ENCODE measurements around the gene PSD.

GRCh38 chr10:102396317-102396650, 22.3 kb downstream of the PSD start:
- no peak for TF ChIP-seq FOXK2 (IDR thresholded peaks at IDR 0.05)
- no peak for TF ChIP-seq ARNT (IDR thresholded peaks at IDR 0.05)
- TF ChIP-seq FOXA1 (IDR thresholded peaks at IDR 0.05), result no peak
- no peak for TF ChIP-seq BHLHE40 (IDR thresholded peaks at IDR 0.05; ENCODE audit: borderline replicate concordance)
- TF ChIP-seq HDGF (IDR thresholded peaks at IDR 0.05; ENCODE audit: borderline replicate concordance), result no peak
- no peak for TF ChIP-seq SUZ12 (IDR thresholded peaks at IDR 0.05)
- TF ChIP-seq PKNOX1 (IDR thresholded peaks at IDR 0.05), result no peak
- no peak for TF ChIP-seq ELF4 (IDR thresholded peaks at IDR 0.05)
- no peak for TF ChIP-seq FOXM1 (IDR thresholded peaks at IDR 0.05; ENCODE audit: borderline replicate concordance)
- TF ChIP-seq LEF1 (IDR thresholded peaks at IDR 0.05; ENCODE audit: borderline replicate concordance), result no peak
- TF ChIP-seq TARDBP (IDR thresholded peaks at IDR 0.05), result no peak
- TF ChIP-seq SP1 (IDR thresholded peaks at IDR 0.05), result no peak
- TF ChIP-seq ZNF384 (IDR thresholded peaks at IDR 0.05), result no peak
